HG02870 (cell line): ENCODE data around the gene FAM8A1.
"Not testable (repeated sequence)": the region's sequence is repeated elsewhere in the genome, so short reads cannot be mapped to it uniquely, and the experiment has no call there.

Experiments
- ATAC-seq: cut with Tn5 transposase; IDR thresholded peaks from one replicate; pipeline ENCODE4 v1.9.1; 2021; ENCODE audit warnings: mild to moderate bottlenecking, moderate library complexity; ENCODE audit not compliant: unreplicated experiment

Gene FAM8A1

GRCh38 chr6:17599877-17600526 lies at the start of gene FAM8A1:
Gene FAM8A1 (plus strand): TSS chr6:17600302. CDS start chr6:17600410, 108 bp downstream.
- ATAC-seq: peak; percentile 90

- no peak for ATAC-seq
Observed at GRCh38 chr6:17551383-17551958, 48.6 kb upstream of the FAM8A1 start.

- no peak for ATAC-seq
Observed at GRCh38 chr6:17552861-17553260, 47.2 kb upstream of the FAM8A1 start.

- ATAC-seq: no peak
Observed at GRCh38 chr6:17556014-17556413, 44.1 kb upstream of the FAM8A1 start.

- ATAC-seq: no peak
Observed at GRCh38 chr6:17562636-17563035, 37.5 kb upstream of the FAM8A1 start.

- no peak for ATAC-seq
Observed at GRCh38 chr6:17565399-17565798, 34.7 kb upstream of the FAM8A1 start.

- ATAC-seq: no peak
Observed at GRCh38 chr6:17574866-17575560, 25.1 kb upstream of the FAM8A1 start.

- ATAC-seq: no peak
Observed at GRCh38 chr6:17577059-17577458, 23.0 kb upstream of the FAM8A1 start.

GRCh38 chr6:17580518-17581048 lies 19.5 kb upstream of the FAM8A1 start:
- no peak for ATAC-seq

GRCh38 chr6:17581282-17581681 lies 18.8 kb upstream of the FAM8A1 start:
- ATAC-seq: not testable (repeated sequence)

GRCh38 chr6:17583811-17584210 lies 16.3 kb upstream of the FAM8A1 start:
- ATAC-seq: no peak

- no peak for ATAC-seq
Observed at GRCh38 chr6:17584241-17584803, 15.8 kb upstream of the FAM8A1 start.

- no peak for ATAC-seq
Observed at GRCh38 chr6:17585766-17586490, 14.2 kb upstream of the FAM8A1 start.

- not testable (repeated sequence) for ATAC-seq
Observed at GRCh38 chr6:17586623-17587022, 13.5 kb upstream of the FAM8A1 start.

GRCh38 chr6:17588011-17588410 lies 12.1 kb upstream of the FAM8A1 start:
- no peak for ATAC-seq

- peak; percentile 74 for ATAC-seq
Observed at GRCh38 chr6:17589406-17590096, 10.6 kb upstream of the FAM8A1 start.

GRCh38 chr6:17591287-17591686 lies 8.8 kb upstream of the FAM8A1 start:
- ATAC-seq: no peak

- ATAC-seq: no peak
Observed at GRCh38 chr6:17593246-17593645, 6.9 kb upstream of the FAM8A1 start.

- ATAC-seq: no peak
Observed at GRCh38 chr6:17596085-17596484, 4.0 kb upstream of the FAM8A1 start.
